Pancreas (tissue), 10 donors: ENCODE data around the gene PAPPA. TPM values are rescaled to one million over a fixed set of nuclear protein-coding genes. Genes with fewer than 3 reads are reported as not detected.

Experiments used
- ATAC-seq, 4 donors: fragments of 200-7000 bp; cut with Tn5 transposase; one replicate each; pipeline versions ENCODE4 v1.8.0 to v1.9.1; 2020; ENCODE audit warnings: mild to moderate bottlenecking in 4 of 4, moderate library complexity in 4 of 4
- DNase-seq, 6 donors: peaks; one replicate each; pipeline ENCODE4 v3.0.0-alpha.2; 2020
- FAIRE-seq: peaks from 2 replicates; lab custom pipeline; 2012; peaks lifted over from hg19 to GRCh38; lab: Jason Lieb, UNC
- H3K27ac ChIP-seq, 4 donors: fragments of 200-600 bp; sonication (generic); 1 replicate in 3 of 4; 2 replicates in 1 of 4; pipeline versions ENCODE4 v1.5.0 to v1.8.0; 2020
- H3K27me3 ChIP-seq, 4 donors: fragments of 200-600 bp; one replicate each; pipeline ENCODE4 v1.8.0; 2021
- H3K36me3 ChIP-seq, 3 donors: fragments of 200-600 bp; sonication (generic) in 1 of 3; one replicate each; pipeline versions ENCODE4 v1.5.0 to v1.8.0; 2020 to 2021
- H3K4me1 ChIP-seq, 3 donors: fragments of 200-600 bp; one replicate each; pipeline ENCODE4 v1.8.0; 2021
- H3K4me3 ChIP-seq, 4 donors: fragments of 200-600 bp; sonication (generic) in 2 of 4; one replicate each; pipeline versions ENCODE4 v1.5.0 to v1.8.0; 2020 to 2021
- H3K9me3 ChIP-seq, 4 donors: fragments of 200-600 bp; one replicate each; pipeline ENCODE4 v1.8.0; 2021
- WGBS, 2 donors: extraction: QIAGEN DNeasy Blood & Tissue Kit; methylation state at CpG; one replicate each; pipeline ENCODE4 v1.1.7; 2013; 5-methylcytosine and 5-hydroxymethylcytosine counted together
- intact Hi-C, 3 donors: fragments of 100-400 bp; cut with DNase I; formaldehyde crosslinking; loops; one replicate each; pipeline versions ENCODE4 v1.11.1 to v1.14.2; 2022
- polyA plus RNA-seq, 2 donors: library from polyadenylated mRNA; stranded (reverse); fragments of 200-250 nt; gene quantifications; one replicate each; pipeline ENCODE4 v1.2.3, GENCODE V29; 2013
- total RNA-seq, 6 donors: library from RNA; stranded (reverse); fragmentation: NEBNext Ultra II Directional in 4 of 6; extraction: Animal tissue kit (Norgen Biotek cat#: 25700) in 4 of 6; gene quantifications; one replicate each; pipeline versions ENCODE4 v1.2.1 to v1.2.4, GENCODE V29; 2021 to 2023
- TF ChIP-seq, protein P1 (sequence below), 4 donors: fragments of 200-600 bp; sonication (generic) in 3 of 4; IDR thresholded peaks; one replicate each; pipeline versions ENCODE4 v1.5.0 to v1.8.0; 2021; ENCODE audit warnings: antibody characterized with exemption in 4 of 4
- donor health status: healthy with polysubstance abuse.
- donor health status: DM: no; HTN: no; CAD: no; lungs with moderate emphysema.
- donor health status: DM: no; HTN: no; CAD: no.
- donor health status: control.
- donor health status: control.
- donor health status: Bipolar disorder and iron deficiency.
- donor health status: DM: yes; HTN: yes; CAD: no.
- donor health status: DM: no; HTN: no; CAD: no.
- donor health status: DM: no; HTN: no; CAD: no.
- donor health status: DM: yes; HTN: yes; CAD: no.

The PAPPA gene
- total and polyA plus RNA-seq, 8 donors, result 0.11 to 3.4 (median 0.76) TPM

GRCh38 chr9:116207371-116208111 lies 54.0 kb downstream of the PAPPA start:
- Histone ChIP-seq H3K4me1 (no peaks in the 10 kb centered on the region), H3K36me3 (no peaks in the 10 kb centered on the region), H3K9me3 (no peaks in the 10 kb centered on the region), H3K27ac (no peak overlapping the region), H3K27me3 (no peaks in the 10 kb centered on the region), H3K4me3 (no peak overlapping the region)
- whole genome bisulfite sequencing, 2 donors, result 85 to 91% methylated on average over 4 of the region's 4 CpGs
- ATAC-seq (no peak), FAIRE-seq (no peak), DNase-seq (no peak)
- intact Hi-C loops, result no loop called here
- TF ChIP-seq, protein P1, sequence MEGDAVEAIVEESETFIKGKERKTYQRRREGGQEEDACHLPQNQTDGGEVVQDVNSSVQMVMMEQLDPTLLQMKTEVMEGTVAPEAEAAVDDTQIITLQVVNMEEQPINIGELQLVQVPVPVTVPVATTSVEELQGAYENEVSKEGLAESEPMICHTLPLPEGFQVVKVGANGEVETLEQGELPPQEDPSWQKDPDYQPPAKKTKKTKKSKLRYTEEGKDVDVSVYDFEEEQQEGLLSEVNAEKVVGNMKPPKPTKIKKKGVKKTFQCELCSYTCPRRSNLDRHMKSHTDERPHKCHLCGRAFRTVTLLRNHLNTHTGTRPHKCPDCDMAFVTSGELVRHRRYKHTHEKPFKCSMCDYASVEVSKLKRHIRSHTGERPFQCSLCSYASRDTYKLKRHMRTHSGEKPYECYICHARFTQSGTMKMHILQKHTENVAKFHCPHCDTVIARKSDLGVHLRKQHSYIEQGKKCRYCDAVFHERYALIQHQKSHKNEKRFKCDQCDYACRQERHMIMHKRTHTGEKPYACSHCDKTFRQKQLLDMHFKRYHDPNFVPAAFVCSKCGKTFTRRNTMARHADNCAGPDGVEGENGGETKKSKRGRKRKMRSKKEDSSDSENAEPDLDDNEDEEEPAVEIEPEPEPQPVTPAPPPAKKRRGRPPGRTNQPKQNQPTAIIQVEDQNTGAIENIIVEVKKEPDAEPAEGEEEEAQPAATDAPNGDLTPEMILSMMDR (IDR thresholded peaks at IDR 0.05), result no peak

DNA sequence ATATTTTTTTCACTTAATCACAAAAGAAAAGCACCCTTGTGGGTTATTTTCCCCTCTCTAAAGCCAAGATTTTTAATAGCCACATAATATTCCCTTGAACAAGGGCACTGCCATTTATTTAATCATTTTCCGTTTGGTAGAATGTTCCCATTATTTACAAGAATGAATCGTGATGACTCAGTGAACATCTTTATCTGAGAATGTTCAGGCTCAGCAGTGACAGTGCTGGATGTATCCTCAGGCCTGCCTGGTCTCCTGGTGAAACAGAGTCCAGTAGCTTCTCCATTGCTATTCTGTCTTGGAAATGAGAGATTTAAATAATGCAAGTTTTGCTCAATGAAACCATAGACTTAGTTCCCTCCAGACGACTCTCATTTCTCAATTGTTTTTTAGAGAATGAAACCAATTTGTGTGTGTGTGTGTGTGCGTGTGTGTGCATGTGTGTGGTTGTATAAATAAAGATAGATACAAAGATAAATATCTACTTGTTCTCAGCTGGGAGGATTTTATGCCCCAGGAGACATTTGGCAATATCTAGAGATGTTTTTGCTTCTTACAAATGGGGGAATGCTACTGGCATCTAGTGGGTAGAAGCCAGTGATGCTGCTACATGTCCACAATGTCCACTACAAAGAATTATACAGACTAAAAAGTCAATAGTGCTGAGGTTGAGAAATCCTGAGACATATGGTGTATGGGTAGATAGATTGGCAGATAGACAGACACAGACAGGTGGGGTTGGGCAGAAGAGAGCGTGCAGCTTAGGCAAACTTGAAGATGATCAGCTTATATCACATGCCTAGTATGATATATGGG lies 55.0 kb downstream of the PAPPA start:
- ATAC-seq (no peak), DNase-seq (no peak), FAIRE-seq (no peak)
- Histone ChIP-seq H3K27ac (no peak overlapping the region), H3K27me3 (no peaks in the 10 kb centered on the region), H3K36me3 (no peaks in the 10 kb centered on the region), H3K9me3 (no peaks in the 10 kb centered on the region), H3K4me1 (no peaks in the 10 kb centered on the region), H3K4me3 (no peak overlapping the region)
- 72 to 79% methylated on average over 5 of the region's 5 CpGs for WGBS, 2 donors
- TF ChIP-seq, protein P1 (IDR thresholded peaks at IDR 0.05), result no peak
- intact Hi-C loops, result no loop called here

GRCh38 chr9:116209414-116210116 lies 56.0 kb downstream of the PAPPA start:
- no peak for DNase-seq
- intact Hi-C loops, result no loop called here
- no peaks in the 10 kb centered on the region for H3K9me3 ChIP-seq
- H3K36me3 ChIP-seq, result no peaks in the 10 kb centered on the region
- no peak for FAIRE-seq
- H3K4me3 ChIP-seq, result no peak overlapping the region
- H3K27me3 ChIP-seq, result no peaks in the 10 kb centered on the region
- TF ChIP-seq, protein P1 (IDR thresholded peaks at IDR 0.05), result no peak
- ATAC-seq, result no peak
- H3K27ac ChIP-seq, result no peak overlapping the region
- H3K4me1 ChIP-seq, result no peaks in the 10 kb centered on the region
- 92 to 100% methylated on average over 1 of the region's 1 CpG for WGBS, 2 donors

DNA sequence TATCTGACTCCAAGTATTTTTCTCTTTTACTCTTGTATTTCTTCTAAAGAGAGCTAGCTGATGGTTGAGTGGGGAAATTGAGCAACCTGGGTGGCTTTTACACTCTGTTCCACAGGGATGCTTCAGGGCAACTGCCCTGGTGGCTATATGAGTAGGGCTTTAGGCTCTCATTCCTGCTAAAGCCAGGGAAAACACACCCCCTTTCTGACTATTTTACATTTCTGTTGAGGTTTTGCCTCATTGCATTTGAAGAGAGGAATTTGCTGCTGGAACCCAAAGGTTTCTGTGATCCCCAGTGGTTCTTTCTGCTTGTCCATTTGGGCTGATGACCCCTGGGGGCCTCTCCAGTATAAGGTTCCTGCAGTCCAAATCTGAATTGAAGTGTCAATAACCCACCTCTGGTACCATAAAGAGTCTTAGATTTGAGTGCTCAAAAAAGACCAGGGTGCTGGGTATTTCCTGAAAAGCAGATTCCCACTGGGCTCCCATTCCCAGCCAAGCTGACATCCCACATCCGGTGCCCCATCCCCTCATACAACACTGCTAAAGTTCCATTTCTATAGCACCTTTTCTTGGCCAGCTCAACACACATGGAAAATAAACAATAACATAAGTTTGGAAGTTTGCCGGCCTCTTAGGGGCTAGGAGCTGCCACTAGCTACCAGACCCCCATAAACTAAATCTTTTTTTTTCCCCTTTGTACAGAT lies 59.5 kb downstream of the PAPPA start:
- TF ChIP-seq, protein P1 (IDR thresholded peaks at IDR 0.05), result no peak
- ATAC-seq, result no peak
- no peak overlapping the region for H3K4me3 ChIP-seq

More for the DNA sequence above, 59.5 kb downstream of the PAPPA start:
- Histone ChIP-seq H3K4me1 (no peaks in the 10 kb centered on the region), H3K36me3 (no peaks in the 10 kb centered on the region), H3K27ac (no peak overlapping the region), H3K27me3 (no peaks in the 10 kb centered on the region), H3K9me3 (no peaks in the 10 kb centered on the region)
- FAIRE-seq, result no peak
- WGBS, 2 donors, result 50 to 58% methylated on average over 2 of the region's 2 CpGs
- intact Hi-C loops, result no loop called here
- no peak for DNase-seq
